Measurements from ENCODE around the gene CEP295NL. TPM values are rescaled to one million over a fixed set of nuclear protein-coding genes. Genes with fewer than 3 reads are reported as not detected.
"Not testable (repeated sequence)": the region's sequence is repeated elsewhere in the genome, so short reads cannot be mapped to it uniquely, and the experiment has no call there.

Gene CEP295NL
- total RNA-seq, 1 experiment from 2014 or later: 0.20 TPM

GRCh38 chr17:78933025-78933958 is 30.3 kb upstream of the CEP295NL start:
- peak; percentile 91 for DNase-seq (ENCODE audit: extremely low read depth, low read depth)

DNA sequence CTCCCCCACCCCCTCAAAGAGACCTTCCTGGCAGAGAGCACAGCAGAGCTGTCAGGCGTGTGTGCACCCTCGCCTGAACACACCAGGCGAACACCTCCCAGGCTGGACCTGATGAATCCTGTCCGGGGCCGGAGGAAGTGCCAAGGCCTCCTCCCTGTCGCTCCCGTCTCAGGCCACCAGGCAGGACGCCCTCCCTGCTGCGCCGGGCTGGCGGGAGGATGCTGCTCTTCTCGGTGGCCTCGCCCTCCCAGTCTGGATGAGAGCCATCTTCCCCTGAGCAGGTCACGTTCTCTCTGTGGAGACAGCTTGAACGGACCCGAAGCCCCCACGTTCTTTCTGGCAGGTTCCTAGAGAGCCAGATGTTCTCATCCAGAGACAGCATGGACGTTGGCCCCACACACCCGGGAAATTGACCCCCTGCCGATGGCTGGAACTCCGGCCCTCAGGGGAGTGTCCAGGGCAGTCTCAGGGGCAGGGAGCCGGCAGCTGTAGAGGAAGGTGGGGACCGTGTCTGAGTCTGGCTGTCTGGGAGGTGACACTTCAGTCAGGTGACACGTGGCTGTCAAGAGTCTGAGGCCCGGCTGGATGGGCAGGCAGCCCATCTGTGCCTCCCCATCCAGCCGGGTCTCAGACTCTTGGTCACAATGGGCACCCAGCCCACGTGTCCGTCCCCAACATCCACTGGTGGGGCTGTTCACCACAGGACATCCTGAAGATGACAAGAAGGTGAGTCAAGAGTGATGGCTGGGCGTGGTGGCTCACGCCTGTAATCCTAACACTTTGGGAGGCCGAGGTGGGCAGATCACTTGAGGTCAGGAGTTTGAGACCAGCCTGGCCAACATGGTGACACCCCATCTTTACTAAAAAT is 27.1 kb upstream of the CEP295NL start:
- DNase-seq (ENCODE audit: extremely low read depth, low read depth): no peak

GRCh38 chr17:78925662-78926555 is 22.9 kb upstream of the CEP295NL start:
- DNase-seq (ENCODE audit: extremely low read depth, low read depth): no peak

GRCh38 chr17:78925234-78925633 is 22.2 kb upstream of the CEP295NL start, which contains the start of gene TIMP2:
TSS of gene TIMP2 (minus strand) at chr17:78925387. CDS start at chr17:78925088, 299 bp downstream.
- DNase-seq (ENCODE audit: extremely low read depth, low read depth): peak; percentile 77

GRCh38 chr17:78924481-78925151 is 21.6 kb upstream of the CEP295NL start:
- DNase-seq (ENCODE audit: extremely low read depth, low read depth): no peak

DNA sequence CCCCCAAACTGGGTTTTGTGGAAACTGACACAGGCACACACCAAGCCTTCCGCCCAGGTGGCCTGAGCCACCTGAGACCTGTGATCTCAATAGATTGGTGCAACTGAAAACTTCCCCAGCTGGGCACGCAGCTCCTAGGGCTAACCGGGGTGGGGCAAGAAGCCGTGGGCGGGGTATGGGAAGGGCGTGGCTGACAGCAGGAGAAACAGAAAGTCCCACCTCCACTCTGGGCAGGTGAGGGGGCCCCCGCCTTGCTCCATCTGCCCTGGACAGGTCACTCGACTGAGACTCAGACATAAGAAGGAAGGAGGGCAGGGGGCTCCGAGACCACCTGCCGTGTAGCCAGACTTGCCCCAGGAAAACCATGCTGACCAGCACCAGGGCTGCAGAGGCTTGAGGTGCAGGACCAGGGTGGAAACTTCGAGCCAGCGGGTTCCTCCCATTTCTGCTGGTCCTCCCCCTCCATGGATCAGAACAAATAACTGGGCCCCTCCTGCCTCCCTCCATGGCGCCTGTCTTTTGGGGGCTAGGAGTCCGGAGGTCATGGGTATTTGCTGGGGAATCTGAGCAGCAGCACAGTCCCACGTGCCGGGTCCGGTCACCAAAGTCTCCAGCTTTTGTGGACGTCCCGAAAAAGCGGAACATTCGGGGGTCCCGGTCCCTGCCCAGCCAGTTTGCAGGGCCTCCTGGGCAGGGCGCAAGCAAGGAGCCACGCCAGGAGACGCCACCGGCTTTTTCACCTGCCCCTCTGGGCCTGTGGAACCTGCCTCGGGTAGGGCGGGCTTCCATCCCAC is 20.9 kb upstream of the CEP295NL start:
- no peak for DNase-seq (ENCODE audit: extremely low read depth, low read depth)

- no peak for DNase-seq (ENCODE audit: extremely low read depth, low read depth)
These were observed 20.0 kb upstream of the CEP295NL start for GRCh38 chr17:78922816-78923498.

GRCh38 chr17:78921437-78921971 is 18.5 kb upstream of the CEP295NL start:
- DNase-seq (ENCODE audit: extremely low read depth, low read depth): no peak

DNA sequence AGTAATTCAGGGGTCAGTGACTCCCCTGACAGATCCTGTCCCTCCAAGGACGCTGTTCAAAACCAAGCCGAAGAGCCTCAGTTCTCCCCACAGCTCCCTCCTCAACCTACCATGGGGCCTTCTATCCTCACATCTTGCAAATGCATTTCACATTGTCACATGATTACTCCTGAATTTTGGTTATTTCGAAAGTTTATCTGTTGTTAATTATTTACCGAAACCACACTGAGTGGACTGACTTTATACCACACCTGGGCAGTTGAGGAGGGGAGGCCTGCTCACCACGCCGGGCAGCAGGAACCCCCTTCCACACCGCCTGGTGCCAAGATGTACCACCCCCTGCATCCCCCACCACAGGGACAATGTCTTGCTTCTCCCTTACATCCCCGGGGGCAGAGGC is 17.5 kb upstream of the CEP295NL start:
- no peak for DNase-seq (ENCODE audit: extremely low read depth, low read depth)

GRCh38 chr17:78919861-78920450 is 17.0 kb upstream of the CEP295NL start:
- DNase-seq (ENCODE audit: extremely low read depth, low read depth): no peak

DNA sequence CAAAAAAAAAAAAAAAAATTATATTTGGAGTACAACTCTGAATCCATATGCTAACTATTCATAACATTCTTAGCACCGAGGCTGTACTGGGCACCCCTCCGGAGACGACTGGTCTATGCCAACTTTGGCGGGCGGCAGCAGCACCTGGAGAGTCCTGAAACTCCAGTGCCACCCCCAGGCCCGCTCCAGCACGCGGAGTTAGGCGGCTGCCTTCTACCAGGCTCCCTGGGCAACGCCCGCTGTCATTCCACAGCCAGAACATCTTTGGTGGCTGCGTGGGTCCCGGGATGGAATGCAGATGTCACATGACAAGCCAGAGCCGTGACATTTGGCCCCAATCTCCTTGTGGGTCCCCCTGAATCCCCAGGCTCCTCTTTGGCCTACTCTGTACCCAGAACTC is 16.0 kb upstream of the CEP295NL start:
- no peak for DNase-seq (ENCODE audit: extremely low read depth, low read depth)

DNA sequence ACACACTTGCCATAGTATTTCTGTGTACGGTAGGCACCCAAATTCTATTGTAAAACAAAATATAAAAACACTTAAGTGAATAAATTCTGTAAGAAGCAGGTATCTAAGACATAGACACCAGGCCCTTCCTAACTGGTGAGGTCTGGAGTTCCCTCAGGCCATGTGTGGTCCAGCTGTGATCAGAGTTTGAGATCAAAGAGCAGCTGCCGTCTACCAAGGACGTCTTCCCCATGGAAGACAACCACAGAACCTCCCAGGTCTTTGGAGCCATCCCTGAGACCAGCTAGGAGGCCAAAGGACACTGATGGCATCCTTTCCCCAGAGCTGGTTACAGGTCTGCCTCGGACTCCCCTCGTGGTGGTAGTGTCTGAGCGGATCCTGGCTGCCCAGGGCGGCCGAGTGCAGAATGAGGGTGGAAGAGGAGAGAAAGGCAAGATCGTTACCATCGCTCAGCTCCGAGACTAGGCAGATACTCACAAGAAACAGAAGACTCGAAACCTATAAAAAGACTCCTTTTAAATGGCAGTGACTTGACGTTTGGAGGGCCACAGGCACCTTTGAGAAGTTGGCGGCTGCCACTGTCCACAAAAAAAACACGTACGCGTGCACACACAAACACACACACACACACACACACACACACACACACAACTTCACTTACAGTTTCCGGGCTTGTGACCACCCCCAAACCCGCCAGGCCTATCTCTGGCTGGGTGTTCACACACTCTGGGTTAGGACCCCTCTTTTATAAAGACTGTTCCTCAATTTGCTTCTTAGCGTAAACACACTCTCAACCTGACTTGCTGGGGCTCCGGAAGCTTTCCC is 14.7 kb upstream of the CEP295NL start:
- no peak for DNase-seq (ENCODE audit: extremely low read depth, low read depth)

DNA sequence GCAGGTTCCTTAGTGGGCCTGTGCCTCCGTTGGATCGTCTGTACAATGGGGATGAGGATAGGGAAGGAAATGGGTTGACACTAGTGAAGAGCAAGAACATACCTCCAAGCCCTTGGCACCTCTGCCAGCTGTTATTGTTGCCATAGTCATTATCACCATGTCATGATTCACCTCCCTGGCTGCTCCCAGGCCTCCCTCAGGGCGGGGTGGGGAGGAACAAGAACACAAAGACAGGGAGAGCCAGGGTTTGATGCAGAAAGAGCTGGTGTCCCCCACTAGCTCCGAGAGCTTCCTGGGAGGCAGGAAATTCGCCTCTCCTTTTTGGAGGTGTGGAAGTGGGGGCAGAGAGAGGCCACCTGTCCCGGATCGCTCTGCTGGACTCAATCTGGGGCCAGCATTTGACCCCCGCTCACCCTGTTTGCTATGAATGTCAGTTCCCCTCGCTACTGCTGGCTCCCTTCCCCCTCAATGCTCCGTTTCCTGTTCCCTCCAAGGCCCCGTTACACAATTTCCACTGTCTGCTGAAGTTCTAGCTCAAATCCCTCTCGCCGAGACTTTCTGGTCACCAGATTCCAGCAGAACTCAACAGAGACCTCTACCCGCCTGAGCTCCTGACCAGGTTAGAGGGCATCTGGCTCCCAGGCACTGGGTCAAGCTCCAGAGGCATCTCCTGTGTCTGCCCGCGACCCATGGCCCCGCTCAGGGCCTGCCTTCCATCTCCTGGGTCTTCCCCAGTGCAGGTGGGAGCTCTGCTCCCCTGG is 13.1 kb upstream of the CEP295NL start:
- DNase-seq (ENCODE audit: extremely low read depth, low read depth): no peak

DNA sequence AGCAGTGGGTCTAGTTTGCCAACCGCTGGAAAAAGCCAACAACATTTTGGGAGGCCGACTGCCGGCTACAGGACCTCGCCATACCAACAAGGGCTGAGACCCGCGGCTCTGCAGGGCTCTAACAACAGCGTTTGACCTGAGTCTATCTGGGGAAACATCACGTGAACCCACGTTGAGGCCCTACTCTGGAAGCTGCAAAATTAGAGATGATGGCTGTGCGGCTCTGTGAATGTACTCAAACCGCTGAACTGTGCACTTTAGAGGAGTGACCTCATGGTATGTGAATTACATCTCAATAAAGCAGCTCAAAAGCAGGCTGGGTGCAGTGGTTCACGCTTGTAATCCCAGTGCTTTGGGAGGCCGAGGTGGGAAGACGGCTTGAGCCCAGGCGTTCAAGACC is 10.1 kb upstream of the CEP295NL start:
- no peak for DNase-seq (ENCODE audit: extremely low read depth, low read depth)

GRCh38 chr17:78912082-78912481 is 9.1 kb upstream of the CEP295NL start:
- no peak for DNase-seq (ENCODE audit: extremely low read depth, low read depth)

GRCh38 chr17:78911543-78911942 is 8.5 kb upstream of the CEP295NL start:
- DNase-seq (ENCODE audit: extremely low read depth, low read depth): not testable (repeated sequence)

Measured in NCI-H460 (cell line).